GM12875 (cell line): ENCODE data around the gene TMSB4X.
"Not testable (repeated sequence)": the region's sequence is repeated elsewhere in the genome, so short reads cannot be mapped to it uniquely, and the experiment has no call there.

Source experiments
- H3K4me3 ChIP-seq: one replicate; pipeline ENCODE4 v1.5.1; 2011; ENCODE audit warnings: low read depth, low read length, control low read depth
- TF ChIP-seq, protein P1 (sequence below): IDR thresholded peaks from 2 replicates; pipeline ENCODE4 v1.5.1; 2011; ENCODE audit warnings: low read depth, mild to moderate bottlenecking, control low read depth, inconsistent platforms, low read length, moderate library complexity, borderline replicate concordance; ENCODE audit not compliant: insufficient read depth

The TMSB4X gene

DNA sequence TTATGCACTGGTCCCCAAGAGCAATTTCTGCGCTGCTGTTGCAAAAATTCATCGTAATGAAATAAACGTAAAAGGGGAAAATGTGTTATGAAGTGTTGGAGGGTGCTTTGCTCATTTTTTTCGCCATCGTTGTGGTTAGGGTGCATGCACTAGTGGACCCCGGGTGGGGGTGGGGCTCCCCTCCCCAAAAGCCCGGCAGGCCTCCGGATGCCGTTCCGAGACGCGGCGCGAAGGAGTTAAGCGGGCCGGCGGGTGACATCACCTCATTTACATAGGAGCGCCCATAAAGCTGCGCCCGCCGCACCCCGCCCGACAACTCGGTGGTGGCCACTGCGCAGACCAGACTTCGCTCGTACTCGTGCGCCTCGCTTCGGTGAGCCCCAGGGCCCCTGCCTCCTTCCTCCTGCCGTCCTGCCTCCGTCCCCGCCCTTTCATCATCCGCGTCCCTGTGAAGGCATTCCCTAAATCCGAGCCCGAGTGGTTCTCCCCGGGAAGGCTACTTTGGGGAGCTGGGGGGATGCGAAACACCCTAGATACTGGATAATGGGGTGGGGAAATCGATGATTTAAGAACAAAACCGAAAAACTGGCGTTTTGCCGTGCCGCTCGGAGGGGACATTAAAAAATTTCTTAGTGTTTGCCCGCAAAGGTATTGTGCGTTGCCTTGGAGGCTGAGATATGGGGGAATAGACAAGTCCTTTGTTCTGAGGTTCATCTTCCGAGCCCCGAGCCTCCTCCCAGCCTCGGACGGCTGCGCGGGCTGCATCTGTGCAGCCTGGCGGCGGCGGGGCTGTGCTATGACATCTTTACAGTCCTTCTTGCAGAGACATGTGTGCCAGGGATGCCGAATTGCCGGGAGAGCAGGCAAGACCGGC, at the start of gene TMSB4X:
Gene TMSB4X (plus strand): TSS at position 315 of the 874 bp plus-strand sequence.
- TF ChIP-seq, protein P1, sequence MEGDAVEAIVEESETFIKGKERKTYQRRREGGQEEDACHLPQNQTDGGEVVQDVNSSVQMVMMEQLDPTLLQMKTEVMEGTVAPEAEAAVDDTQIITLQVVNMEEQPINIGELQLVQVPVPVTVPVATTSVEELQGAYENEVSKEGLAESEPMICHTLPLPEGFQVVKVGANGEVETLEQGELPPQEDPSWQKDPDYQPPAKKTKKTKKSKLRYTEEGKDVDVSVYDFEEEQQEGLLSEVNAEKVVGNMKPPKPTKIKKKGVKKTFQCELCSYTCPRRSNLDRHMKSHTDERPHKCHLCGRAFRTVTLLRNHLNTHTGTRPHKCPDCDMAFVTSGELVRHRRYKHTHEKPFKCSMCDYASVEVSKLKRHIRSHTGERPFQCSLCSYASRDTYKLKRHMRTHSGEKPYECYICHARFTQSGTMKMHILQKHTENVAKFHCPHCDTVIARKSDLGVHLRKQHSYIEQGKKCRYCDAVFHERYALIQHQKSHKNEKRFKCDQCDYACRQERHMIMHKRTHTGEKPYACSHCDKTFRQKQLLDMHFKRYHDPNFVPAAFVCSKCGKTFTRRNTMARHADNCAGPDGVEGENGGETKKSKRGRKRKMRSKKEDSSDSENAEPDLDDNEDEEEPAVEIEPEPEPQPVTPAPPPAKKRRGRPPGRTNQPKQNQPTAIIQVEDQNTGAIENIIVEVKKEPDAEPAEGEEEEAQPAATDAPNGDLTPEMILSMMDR = no peak

DNA sequence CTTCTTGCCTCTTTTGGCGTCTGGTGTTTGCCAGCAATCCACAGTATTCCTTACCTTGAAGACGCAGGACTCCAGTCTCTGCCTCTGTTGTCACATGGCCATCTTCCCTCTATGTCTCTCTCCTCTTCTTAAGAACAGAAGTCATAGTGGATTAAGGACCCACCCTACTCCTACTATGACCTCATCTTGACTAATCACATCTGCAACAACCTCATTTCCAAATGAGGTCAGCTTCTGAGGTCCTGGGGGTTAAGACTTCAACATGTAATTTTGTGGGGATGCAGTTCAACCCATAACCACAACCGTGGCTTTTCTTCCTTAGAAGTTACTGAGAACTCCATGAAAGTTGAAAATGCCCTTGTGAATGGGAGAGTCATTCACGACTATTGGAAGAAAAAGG, 45.2 kb upstream of the TMSB4X start:
- no peak overlapping the region for H3K4me3 ChIP-seq
- TF ChIP-seq, protein P1 = no peak

More for the DNA sequence above, at the start of gene TMSB4X:
- peak within 1 kb of the TSS; percentile 83 for H3K4me3 ChIP-seq

DNA sequence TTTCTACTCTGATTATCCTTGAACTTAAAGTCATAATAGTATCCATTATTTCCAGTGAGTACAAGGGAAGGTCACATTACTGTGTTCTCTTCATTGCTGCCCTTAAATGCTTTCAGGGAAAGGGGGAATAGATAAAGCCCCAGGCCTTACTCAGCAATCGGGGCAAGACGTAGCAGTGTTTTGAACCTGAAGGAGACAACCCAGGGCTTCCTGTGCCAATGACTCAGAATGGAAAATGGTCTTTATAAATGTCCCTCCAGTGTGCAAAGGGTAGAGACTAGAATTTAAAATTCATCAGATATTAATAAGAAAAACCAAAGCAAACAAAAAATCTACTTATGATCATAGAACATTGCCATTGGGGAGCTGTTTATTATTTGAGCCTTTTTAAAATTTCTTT, 44.8 kb upstream of the TMSB4X start:
- H3K4me3 ChIP-seq = no peak overlapping the region

DNA sequence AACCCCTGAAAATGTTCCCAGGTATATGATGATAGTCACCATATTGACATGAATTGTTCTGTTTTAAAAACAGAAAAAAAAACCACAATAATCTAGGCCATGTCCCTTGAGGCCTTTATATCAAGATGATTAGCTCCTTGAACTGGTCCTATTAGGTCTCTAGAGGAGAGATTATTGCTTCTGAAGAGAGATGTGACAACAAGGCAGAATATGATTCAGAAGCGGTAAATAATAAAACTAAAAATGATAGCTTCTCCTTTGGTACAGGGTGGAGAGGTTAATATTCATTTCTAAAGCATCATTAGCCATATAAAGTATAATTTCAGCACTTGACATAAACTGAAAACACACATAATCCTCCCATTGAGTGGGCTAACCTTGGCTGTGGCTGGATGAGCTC, 42.7 kb upstream of the TMSB4X start:
- H3K4me3 ChIP-seq = no peak overlapping the region
- TF ChIP-seq, protein P1 = no peak

More for the DNA sequence above, 44.8 kb upstream of the TMSB4X start:
- TF ChIP-seq, protein P1 = no peak

DNA sequence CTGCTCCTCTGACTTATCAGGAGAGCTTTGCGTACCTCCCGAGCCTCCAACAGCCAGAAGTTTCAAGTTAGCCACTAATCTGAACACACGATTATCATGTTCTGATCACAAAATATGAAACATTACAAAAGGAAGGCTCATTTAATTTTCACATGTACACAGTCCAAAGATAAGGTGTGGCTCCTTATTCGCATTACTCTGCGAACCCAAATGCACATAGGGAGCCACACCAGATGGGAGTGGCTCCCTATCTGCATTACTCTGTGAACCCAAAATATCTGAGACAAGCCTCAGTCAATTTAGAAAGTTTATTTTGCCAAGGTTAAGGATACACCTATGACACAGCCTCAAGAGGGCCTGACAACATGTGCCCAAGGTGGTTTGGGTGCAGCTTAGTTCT, 40.1 kb upstream of the TMSB4X start:
- TF ChIP-seq, protein P1 = no peak
- H3K4me3 ChIP-seq = no peak overlapping the region

DNA sequence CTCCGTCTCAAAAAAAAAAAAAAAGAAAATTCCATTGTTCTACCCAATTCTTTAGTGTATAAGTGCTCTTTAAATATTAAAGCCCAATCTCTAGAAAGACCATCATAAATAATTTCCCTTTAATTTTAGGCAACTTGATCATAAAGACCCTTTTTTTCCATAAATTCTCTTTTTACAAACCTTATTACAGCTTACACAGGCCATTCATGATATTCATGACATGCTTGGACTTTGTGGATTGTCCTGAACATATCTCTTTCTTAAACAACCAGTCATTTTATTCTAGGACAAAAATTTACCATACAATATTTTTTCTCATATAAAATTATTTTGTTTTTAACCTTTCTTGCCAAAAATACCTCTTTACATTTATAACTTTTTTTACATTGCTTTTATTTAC, 38.0 kb upstream of the TMSB4X start:
- H3K4me3 ChIP-seq = no peak overlapping the region
- TF ChIP-seq, protein P1 = no peak

DNA sequence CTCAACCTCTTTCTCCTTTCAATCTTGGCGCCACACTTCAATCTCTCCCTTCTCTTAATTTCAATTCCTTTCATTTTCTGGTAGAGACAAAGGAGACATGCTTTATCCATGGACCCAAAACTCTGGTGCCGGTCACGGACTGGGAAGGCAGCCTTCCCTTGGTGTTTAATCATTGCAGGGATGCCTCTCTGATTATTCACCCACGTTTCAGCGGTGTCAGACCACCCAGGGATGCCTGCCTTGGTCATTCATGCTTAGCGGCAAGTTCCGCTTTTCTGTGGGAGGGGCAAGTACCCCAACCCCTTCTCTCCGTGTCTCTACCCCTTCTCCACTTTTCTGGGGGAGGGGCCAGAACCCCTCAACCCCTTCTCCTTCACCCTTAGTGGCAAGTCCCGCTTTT, 34.4 kb upstream of the TMSB4X start:
- not testable (repeated sequence) for H3K4me3 ChIP-seq

DNA sequence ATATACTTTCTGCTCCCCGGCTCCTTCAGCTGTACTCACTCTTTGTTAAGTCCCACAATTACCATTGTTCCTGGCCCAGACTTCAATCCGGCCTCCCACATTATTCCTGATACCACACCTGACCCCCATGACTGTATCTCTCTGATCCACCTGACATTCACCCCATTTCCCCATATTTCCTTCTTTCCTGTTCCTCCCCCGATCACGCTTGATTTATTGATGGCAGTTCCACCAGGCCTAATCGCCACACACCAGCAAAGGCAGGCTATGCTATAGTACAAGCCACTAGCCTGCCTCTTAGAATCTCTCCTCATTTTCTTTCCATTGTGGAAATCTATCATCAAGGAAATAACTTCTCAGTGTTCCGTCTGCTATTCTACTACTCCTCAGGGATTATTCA, 31.3 kb upstream of the TMSB4X start:
- H3K4me3 ChIP-seq = not testable (repeated sequence)

DNA sequence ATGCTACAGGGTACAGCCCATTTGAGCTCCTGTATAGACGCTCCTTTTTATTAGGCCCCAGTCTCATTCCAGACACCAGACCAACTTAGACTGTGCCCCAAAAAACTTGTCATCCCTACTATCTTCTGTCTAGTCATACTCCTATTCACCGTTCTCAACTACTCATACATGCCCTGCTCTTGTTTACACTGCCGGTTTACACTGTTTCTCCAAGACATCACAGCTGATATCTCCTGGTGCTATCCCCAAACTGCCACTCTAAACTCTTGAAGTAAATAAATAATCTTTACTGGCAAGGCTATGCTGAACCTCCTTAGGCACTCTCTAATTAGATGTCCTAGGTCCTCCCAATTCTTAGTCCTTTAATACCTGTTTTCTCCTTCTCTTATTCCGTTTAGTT, 30.5 kb upstream of the TMSB4X start:
- not testable (repeated sequence) for H3K4me3 ChIP-seq
